ENCODE measurements around the gene TCF7L2. TPM values are rescaled to one million over a fixed set of nuclear protein-coding genes. Genes with fewer than 3 reads are reported as not detected.

Gene TCF7L2
- polyA plus RNA-seq, 1 experiment: 11.3 TPM

- POLR2A ChIA-PET: no interaction called here
- DNase-seq (ENCODE audit: low read depth): no peak
These were observed 143.4 kb downstream of the TCF7L2 start for GRCh38 chr10:113093188-113094113.

DNA sequence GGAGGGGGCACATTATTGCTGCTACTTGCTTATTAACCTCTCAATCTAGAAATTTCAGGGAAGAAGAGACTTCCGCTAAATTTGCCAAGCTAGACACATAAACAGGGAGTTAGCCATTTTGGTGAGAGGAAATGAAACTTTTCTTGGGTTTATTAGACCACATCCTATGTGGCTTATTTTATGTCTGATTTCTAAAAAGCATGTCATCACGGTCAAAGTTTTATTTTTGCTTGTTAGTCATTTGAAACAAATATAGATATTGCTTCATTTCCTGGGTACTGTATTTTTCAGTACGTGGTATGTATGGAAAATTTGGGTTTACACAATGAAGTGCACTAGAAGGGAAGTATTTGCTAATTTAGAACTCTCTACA is 144.1 kb downstream of the TCF7L2 start:
- H3K4me3 ChIP-seq (ENCODE audit: low read depth, low read length): no peak overlapping the region
- POLR2A ChIA-PET: no interaction called here
- peaks cover 12% of the 10 kb centered on the region for H3K36me3 ChIP-seq (ENCODE audit: control insufficient read depth, insufficient read depth, low read length)

More at GRCh38 chr10:113093188-113094113, 143.4 kb downstream of the TCF7L2 start:
- Histone ChIP-seq H3K27me3 (ENCODE audit: control insufficient read depth, insufficient read depth, low read length) (no peaks in the 10 kb centered on the region), H3K4me3 (ENCODE audit: low read depth, low read length) (no peak overlapping the region), H3K36me3 (ENCODE audit: control insufficient read depth, insufficient read depth, low read length) (peaks cover 12% of the 10 kb centered on the region)
- TF ChIP-seq, protein P1, sequence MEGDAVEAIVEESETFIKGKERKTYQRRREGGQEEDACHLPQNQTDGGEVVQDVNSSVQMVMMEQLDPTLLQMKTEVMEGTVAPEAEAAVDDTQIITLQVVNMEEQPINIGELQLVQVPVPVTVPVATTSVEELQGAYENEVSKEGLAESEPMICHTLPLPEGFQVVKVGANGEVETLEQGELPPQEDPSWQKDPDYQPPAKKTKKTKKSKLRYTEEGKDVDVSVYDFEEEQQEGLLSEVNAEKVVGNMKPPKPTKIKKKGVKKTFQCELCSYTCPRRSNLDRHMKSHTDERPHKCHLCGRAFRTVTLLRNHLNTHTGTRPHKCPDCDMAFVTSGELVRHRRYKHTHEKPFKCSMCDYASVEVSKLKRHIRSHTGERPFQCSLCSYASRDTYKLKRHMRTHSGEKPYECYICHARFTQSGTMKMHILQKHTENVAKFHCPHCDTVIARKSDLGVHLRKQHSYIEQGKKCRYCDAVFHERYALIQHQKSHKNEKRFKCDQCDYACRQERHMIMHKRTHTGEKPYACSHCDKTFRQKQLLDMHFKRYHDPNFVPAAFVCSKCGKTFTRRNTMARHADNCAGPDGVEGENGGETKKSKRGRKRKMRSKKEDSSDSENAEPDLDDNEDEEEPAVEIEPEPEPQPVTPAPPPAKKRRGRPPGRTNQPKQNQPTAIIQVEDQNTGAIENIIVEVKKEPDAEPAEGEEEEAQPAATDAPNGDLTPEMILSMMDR (IDR thresholded peaks at IDR 0.05; ENCODE audit: insufficient read depth, low read depth, low read length): no peak
- CTCF ChIA-PET: interaction anchor here (1.2 kb wide), 1 partner anchor 10 kb away, joined by 3 read pairs; no protein-coding TSS in a partner anchor

DNA sequence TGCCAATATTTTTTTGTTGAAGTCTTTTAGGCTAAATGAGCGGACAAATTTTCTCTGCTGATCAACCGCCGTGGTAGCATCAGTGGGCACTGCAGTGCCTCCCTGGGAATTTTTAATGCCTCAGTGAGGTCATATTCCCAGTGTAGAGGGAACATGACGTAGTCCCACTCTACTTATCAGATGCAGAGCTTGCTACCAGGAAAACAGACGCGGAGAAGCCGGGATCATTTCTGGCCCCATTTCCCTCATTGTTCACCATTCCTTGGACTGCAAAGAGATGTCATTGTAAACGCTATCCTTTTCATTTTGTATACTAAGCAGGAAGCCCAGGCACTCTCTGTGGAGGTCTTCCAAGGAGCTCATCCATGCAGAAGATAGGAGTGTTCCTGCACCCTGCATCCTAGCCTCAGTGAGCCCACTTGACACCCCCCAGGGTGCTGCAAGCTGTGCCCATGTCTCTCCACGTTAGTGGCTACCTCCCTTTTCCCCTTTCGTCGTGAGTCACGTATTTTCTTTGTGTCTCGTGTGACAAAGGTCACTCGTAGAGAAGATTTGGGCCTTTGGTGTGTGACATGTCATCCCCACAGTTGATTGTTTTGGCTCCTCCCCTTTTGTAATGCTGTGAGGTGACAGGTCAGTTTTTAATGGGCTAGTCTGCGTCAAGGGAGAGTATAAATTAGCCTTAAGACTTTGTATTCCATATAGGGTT is 145.5 kb downstream of the TCF7L2 start:
- CTCF ChIA-PET: interaction anchor here (0.6 to 1.3 kb wide), 3 partner anchors 39 to 620 kb away, joined by 3 to 4 read pairs (median 4); no protein-coding TSS in a partner anchor
- TF ChIP-seq, protein P1 (IDR thresholded peaks at IDR 0.05; ENCODE audit: insufficient read depth, low read depth, low read length): no peak
- DNase-seq (ENCODE audit: low read depth): no peak
- Histone ChIP-seq H3K27me3 (ENCODE audit: control insufficient read depth, insufficient read depth, low read length) (no peaks in the 10 kb centered on the region), H3K36me3 (ENCODE audit: control insufficient read depth, insufficient read depth, low read length) (peaks cover 11% of the 10 kb centered on the region), H3K4me3 (ENCODE audit: low read depth, low read length) (no peak overlapping the region)
- POLR2A ChIA-PET: no interaction called here

More for the DNA sequence above, 144.1 kb downstream of the TCF7L2 start:
- TF ChIP-seq, protein P1 (IDR thresholded peaks at IDR 0.05; ENCODE audit: insufficient read depth, low read depth, low read length): no peak
- no peaks in the 10 kb centered on the region for H3K27me3 ChIP-seq (ENCODE audit: control insufficient read depth, insufficient read depth, low read length)
- no peak for DNase-seq (ENCODE audit: low read depth)
- CTCF ChIA-PET: interaction anchor here (1.2 kb wide), 1 partner anchor 11 kb away, joined by 3 read pairs; no protein-coding TSS in a partner anchor

DNA sequence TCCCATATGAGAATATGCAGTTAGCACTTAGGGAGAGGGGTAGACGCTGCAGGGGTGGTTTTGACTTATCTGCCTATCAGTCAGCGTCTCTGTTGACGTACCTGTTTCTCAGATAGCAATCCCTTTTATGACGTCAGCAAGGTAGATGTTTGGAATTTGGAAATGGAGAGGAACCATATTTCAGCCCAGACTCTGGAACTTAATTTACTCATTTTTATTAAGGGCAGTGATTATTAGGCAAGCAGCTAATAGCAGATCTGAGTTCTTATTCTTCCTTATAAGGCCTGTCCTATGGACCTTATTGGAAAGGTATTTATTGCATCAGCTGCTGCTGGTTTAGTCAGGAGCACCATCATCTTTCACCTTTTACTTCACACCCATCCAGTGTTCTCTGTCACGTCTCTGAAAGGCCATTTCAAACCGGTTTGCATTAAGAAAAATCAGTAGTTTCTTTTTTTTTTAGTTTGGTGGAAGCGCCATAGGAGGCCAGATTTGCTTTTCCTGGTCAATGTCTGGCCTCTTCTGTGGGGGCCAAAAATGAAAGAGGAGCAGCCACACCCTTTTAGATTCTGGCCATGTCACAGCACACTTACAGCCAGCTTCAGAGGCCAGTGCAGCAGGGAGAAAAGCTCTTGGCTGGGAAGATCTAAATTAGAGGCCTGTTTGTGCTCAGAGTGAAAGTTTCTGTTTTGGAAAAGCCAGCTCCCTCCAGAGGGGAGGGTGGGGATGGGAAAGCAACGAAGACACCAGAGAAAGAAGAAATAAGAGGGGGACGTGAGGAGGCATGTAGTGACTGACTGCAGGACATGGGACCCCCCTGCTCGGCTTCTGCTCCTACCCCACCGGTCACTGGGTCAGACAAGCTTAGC is 146.3 kb downstream of the TCF7L2 start:
- CTCF ChIA-PET: interaction anchor here (0.6 to 1.3 kb wide), 6 partner anchors 13 to 621 kb away, joined by 3 to 5 read pairs (median 4); no protein-coding TSS in a partner anchor
- no peak for DNase-seq (ENCODE audit: low read depth)
- no peaks in the 10 kb centered on the region for H3K27me3 ChIP-seq (ENCODE audit: control insufficient read depth, insufficient read depth, low read length)
- peaks cover 11% of the 10 kb centered on the region for H3K36me3 ChIP-seq (ENCODE audit: control insufficient read depth, insufficient read depth, low read length)
- no peak overlapping the region for H3K4me3 ChIP-seq (ENCODE audit: low read depth, low read length)
- TF ChIP-seq, protein P1 (IDR thresholded peaks at IDR 0.05; ENCODE audit: insufficient read depth, low read depth, low read length): no peak
- POLR2A ChIA-PET: interaction anchor here (0.5 to 0.6 kb wide), 2 partner anchors 10 to 28 kb away, joined by 5 to 6 read pairs; no protein-coding TSS in a partner anchor
